HG03378 (cell line): ENCODE measurements around the gene TRIM31.

Source experiments
- ATAC-seq: cut with Tn5 transposase; IDR thresholded peaks from one replicate; pipeline ENCODE4 v1.9.1; 2021; ENCODE audit warnings: mild to moderate bottlenecking, moderate library complexity; ENCODE audit not compliant: unreplicated experiment

TRIM31 gene

GRCh38 chr6:30055513-30055912 lies 57.4 kb downstream of the TRIM31 start:
- no peak for ATAC-seq

DNA sequence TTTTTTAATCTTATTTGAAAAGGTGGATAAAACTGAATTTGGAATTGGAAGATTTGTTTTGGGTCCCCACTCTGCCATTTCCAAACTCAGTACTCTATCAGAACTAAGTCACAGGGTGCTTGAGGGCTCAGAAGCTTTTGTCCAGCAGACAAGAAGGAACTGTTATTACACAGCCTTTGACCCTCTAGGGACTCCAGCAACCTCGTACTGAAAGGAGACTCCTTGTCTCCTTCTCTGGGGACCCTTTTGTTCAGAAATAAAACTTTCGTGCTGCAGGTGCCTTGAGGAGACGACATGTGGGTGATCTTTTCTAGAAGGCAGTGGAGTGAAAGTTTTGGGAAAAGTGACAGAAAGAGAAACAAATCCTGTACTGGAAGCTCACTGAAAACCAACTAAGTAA lies 59.2 kb downstream of the TRIM31 start:
- ATAC-seq, result no peak
